SK-N-SH (cell line): ENCODE results near the gene SLC2A9. TPM values are rescaled to one million over a fixed set of nuclear protein-coding genes. Genes with fewer than 3 reads are reported as not detected.

Source experiments
- CTCF ChIA-PET: fragments of 300-600, 350-600 bp; formaldehyde crosslinking; extraction: SDS; loops from one replicate; lab custom pipeline; 2021; lab: Yijun Ruan, JAX
- POLR2A ChIA-PET: fragments of 350-600 bp; sonication (Branson Sonifier 250); formaldehyde crosslinking; extraction: SDS; loops from one replicate; lab custom pipeline; 2020; ENCODE audit warnings: antibody characterized with exemption, inconsistent platforms; lab: Yijun Ruan, JAX
- DNase-seq: peaks from one replicate; pipeline ENCODE4 v3.0.0; 2012
- H2AFZ ChIP-seq: fragments of 200-600 bp; sonication (generic); 2 replicates; pipeline ENCODE4 v1.8.1; 2016; ENCODE audit warnings: antibody characterized with exemption, mild to moderate bottlenecking, low read depth
- H3F3A ChIP-seq: fragments of 200-600 bp; sonication (generic); replicated peaks from 2 replicates; pipeline ENCODE3; 2016; ENCODE audit warnings: antibody characterized with exemption, mild to moderate bottlenecking; ENCODE audit not compliant: insufficient read depth
- H3K27ac ChIP-seq, 2 experiments: fragments of 200-500 bp in 1 of 2; fragments of 200-600 bp in 1 of 2; sonication (Bioruptor generic) in 1 of 2; sonication (generic), shearing (Covaris generic) in 1 of 2; 2 replicates each; pipeline versions ENCODE4 v1.5.1 to v1.6.1; 2014 to 2016; ENCODE audit warnings: low read depth in 2 of 2, inconsistent platforms in 1 of 2, low read length in 1 of 2, mild to moderate bottlenecking in 1 of 2, mixed read lengths in 1 of 2
- H3K27me3 ChIP-seq: fragments of 200-600 bp; sonication (generic), shearing (Covaris generic); 2 replicates; pipeline ENCODE4 v1.6.1; 2016; ENCODE audit warnings: mixed run types; ENCODE audit not compliant: insufficient read depth
- H3K36me3 ChIP-seq, 2 experiments: fragments of 200-500 bp in 1 of 2; fragments of 200-600 bp in 1 of 2; sonication (Bioruptor generic) in 1 of 2; sonication (generic) in 1 of 2; replicated peaks in 1 of 2; 2 replicates each; pipeline versions ENCODE3 to v1.5.1; 2014 to 2016; ENCODE audit warnings: low read length in 1 of 2, mild to moderate bottlenecking in 1 of 2; ENCODE audit not compliant: insufficient read depth in 2 of 2, control insufficient read depth in 1 of 2
- H3K4me1 ChIP-seq, 2 experiments: fragments of 200-500 bp in 1 of 2; fragments of 200-600 bp in 1 of 2; sonication (Bioruptor generic) in 1 of 2; sonication (generic), shearing (Covaris generic) in 1 of 2; 2 replicates each; pipeline versions ENCODE4 v1.5.1 to v1.6.1; 2014 to 2016; ENCODE audit warnings: low read depth in 1 of 2, low read length in 1 of 2, mixed run types in 1 of 2; ENCODE audit not compliant: insufficient read depth in 2 of 2, control insufficient read depth in 1 of 2
- H3K4me2 ChIP-seq: fragments of 200-600 bp; sonication (generic), shearing (Covaris generic); 2 replicates; pipeline ENCODE4 v1.6.1; 2017; ENCODE audit warnings: mixed run types
- H3K4me3 ChIP-seq, 2 experiments: fragments of 200-500 bp in 1 of 2; fragments of 200-600 bp in 1 of 2; sonication (Bioruptor generic) in 1 of 2; sonication (generic), shearing (Covaris generic) in 1 of 2; 2 replicates each; pipeline versions ENCODE4 v1.5.1 to v1.8.1; 2014 to 2016; ENCODE audit warnings: low read depth in 2 of 2, inconsistent platforms in 1 of 2, low read length in 1 of 2, mild to moderate bottlenecking in 1 of 2, mixed read lengths in 1 of 2, moderate library complexity in 1 of 2
- H3K79me2 ChIP-seq: fragments of 200-600 bp; sonication (generic); 2 replicates; pipeline ENCODE4 v1.8.1; 2017; ENCODE audit warnings: mild to moderate bottlenecking; ENCODE audit not compliant: insufficient read depth
- H3K9ac ChIP-seq: fragments of 200-600 bp; sonication (generic); 2 replicates; pipeline ENCODE4 v1.6.1; 2017; ENCODE audit warnings: mixed run types
- H3K9me2 ChIP-seq: fragments of 200-600 bp; sonication (generic); 2 replicates; pipeline ENCODE4 v1.6.1; 2017; ENCODE audit warnings: mixed run types
- H3K9me3 ChIP-seq: fragments of 200-600 bp; sonication (generic); 2 replicates; pipeline ENCODE4 v1.6.1; 2017; ENCODE audit warnings: mixed run types, mild to moderate bottlenecking, moderate library complexity
- H4K20me1 ChIP-seq: fragments of 200-600 bp; sonication (generic); 2 replicates; pipeline ENCODE4 v1.6.1; 2017; ENCODE audit warnings: mild to moderate bottlenecking, mixed run types; ENCODE audit not compliant: insufficient read depth
- CHD2 ChIP-seq: fragments of 150-350 bp; IDR thresholded peaks from 2 replicates; pipeline ENCODE4 v1.6.1; 2018; ENCODE audit warnings: low read length; ENCODE audit not compliant: partially characterized antibody
- ELF1 ChIP-seq: IDR thresholded peaks from 2 replicates; pipeline ENCODE4 v1.4.0; 2012
- EP300 ChIP-seq, 2 experiments: IDR thresholded peaks; 2 replicates each; pipeline versions ENCODE4 v1.4.0 to v1.6.1; 2012; ENCODE audit warnings: borderline replicate concordance in 1 of 2, low read depth in 1 of 2, low read length in 1 of 2
- EZH2phosphoT487 ChIP-seq: fragments of 200-600 bp; sonication (generic); IDR thresholded peaks from 2 replicates; pipeline ENCODE4 v1.6.1; 2017; ENCODE audit warnings: low read depth, mixed run types, mild to moderate bottlenecking, antibody characterized with exemption, moderate library complexity, borderline replicate concordance
- FOSL2 ChIP-seq: IDR thresholded peaks from 2 replicates; pipeline ENCODE4 v1.4.0; 2012; ENCODE audit warnings: low read depth, mild to moderate bottlenecking, moderate library complexity, borderline replicate concordance
- FOXJ3 ChIP-seq: sonication (generic); formaldehyde crosslinking; IDR thresholded peaks from 2 replicates; pipeline ENCODE4 v1.5.1; 2020; ENCODE audit warnings: mild to moderate bottlenecking, missing genetic modification reagents
- FOXM1 ChIP-seq: IDR thresholded peaks from 2 replicates; pipeline ENCODE4 v1.4.0; 2012; ENCODE audit warnings: low read depth, mild to moderate bottlenecking
- JUND ChIP-seq: IDR thresholded peaks from 2 replicates; pipeline ENCODE4 v1.4.0; 2012
- MEF2A ChIP-seq: IDR thresholded peaks from 2 replicates; pipeline ENCODE4 v1.4.0; 2012; ENCODE audit warnings: low read depth, borderline replicate concordance
- MXI1 ChIP-seq: IDR thresholded peaks from 2 replicates; pipeline ENCODE4 v1.6.1; 2012; ENCODE audit warnings: mild to moderate bottlenecking, low read depth, low read length, improper control_type of control experiment
- NRF1 ChIP-seq: IDR thresholded peaks from 2 replicates; pipeline ENCODE4 v1.6.1; 2012; ENCODE audit warnings: low read depth, mild to moderate bottlenecking, low read length
- RFX5 ChIP-seq: IDR thresholded peaks from 2 replicates; pipeline ENCODE4 v1.6.1; 2012; ENCODE audit warnings: mild to moderate bottlenecking, improper control_type of control experiment, low read length
- SIN3A ChIP-seq: IDR thresholded peaks from 2 replicates; pipeline ENCODE4 v1.6.1; 2012; ENCODE audit warnings: low read depth, mild to moderate bottlenecking, low read length, moderate library complexity, borderline replicate concordance
- TCF12 ChIP-seq: IDR thresholded peaks from 2 replicates; pipeline ENCODE4 v1.4.0; 2012
- USF1 ChIP-seq: IDR thresholded peaks from 2 replicates; pipeline ENCODE4 v1.4.0; 2012; ENCODE audit warnings: low read depth, borderline replicate concordance
- WGBS: methylation state at CpG from one replicate; pipeline ENCODE4 v1.1.6; 2017; ENCODE audit warnings: low lambda C conversion rate; 5-methylcytosine and 5-hydroxymethylcytosine counted together
- polyA plus RNA-seq, 3 experiments: library from polyadenylated mRNA; depleted of rRNA; stranded (reverse); fragments of >200 nt; gene quantifications; 2 replicates each; pipeline ENCODE4 v1.2.3, GENCODE V29; 2012
- TF ChIP-seq, protein P1 (sequence below): fragments of 150-350 bp; IDR thresholded peaks from 2 replicates; pipeline ENCODE4 v1.6.1; 2017; ENCODE audit warnings: antibody characterized with exemption, low read length, low read depth, borderline replicate concordance
- TF ChIP-seq, protein P2 (sequence below): fragments of 200-600 bp; sonication (generic); IDR thresholded peaks from 2 replicates; pipeline ENCODE4 v1.6.1; 2017; ENCODE audit warnings: antibody characterized with exemption, mild to moderate bottlenecking, moderate library complexity

SLC2A9 gene
- polyA plus RNA-seq, 1 of the 3 experiments (the other 2 are of a cell fraction): not detected

- TF ChIP-seq SIN3A: no peak
- no peak for TF ChIP-seq JUND
- no peak for TF ChIP-seq MXI1
- TF ChIP-seq, protein P1, sequence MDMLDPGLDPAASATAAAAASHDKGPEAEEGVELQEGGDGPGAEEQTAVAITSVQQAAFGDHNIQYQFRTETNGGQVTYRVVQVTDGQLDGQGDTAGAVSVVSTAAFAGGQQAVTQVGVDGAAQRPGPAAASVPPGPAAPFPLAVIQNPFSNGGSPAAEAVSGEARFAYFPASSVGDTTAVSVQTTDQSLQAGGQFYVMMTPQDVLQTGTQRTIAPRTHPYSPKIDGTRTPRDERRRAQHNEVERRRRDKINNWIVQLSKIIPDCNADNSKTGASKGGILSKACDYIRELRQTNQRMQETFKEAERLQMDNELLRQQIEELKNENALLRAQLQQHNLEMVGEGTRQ: no peak
- TF ChIP-seq EP300 (IDR thresholded peaks at IDR 0.05; ENCODE audit: borderline replicate concordance in 1 of 2, low read depth in 1 of 2, low read length in 1 of 2): no peak
- no peak for TF ChIP-seq CHD2
- no peak for TF ChIP-seq FOXJ3
- no peak for TF ChIP-seq EZH2phosphoT487
- TF ChIP-seq USF1: no peak
- TF ChIP-seq NRF1: no peak
- TF ChIP-seq, protein P2, sequence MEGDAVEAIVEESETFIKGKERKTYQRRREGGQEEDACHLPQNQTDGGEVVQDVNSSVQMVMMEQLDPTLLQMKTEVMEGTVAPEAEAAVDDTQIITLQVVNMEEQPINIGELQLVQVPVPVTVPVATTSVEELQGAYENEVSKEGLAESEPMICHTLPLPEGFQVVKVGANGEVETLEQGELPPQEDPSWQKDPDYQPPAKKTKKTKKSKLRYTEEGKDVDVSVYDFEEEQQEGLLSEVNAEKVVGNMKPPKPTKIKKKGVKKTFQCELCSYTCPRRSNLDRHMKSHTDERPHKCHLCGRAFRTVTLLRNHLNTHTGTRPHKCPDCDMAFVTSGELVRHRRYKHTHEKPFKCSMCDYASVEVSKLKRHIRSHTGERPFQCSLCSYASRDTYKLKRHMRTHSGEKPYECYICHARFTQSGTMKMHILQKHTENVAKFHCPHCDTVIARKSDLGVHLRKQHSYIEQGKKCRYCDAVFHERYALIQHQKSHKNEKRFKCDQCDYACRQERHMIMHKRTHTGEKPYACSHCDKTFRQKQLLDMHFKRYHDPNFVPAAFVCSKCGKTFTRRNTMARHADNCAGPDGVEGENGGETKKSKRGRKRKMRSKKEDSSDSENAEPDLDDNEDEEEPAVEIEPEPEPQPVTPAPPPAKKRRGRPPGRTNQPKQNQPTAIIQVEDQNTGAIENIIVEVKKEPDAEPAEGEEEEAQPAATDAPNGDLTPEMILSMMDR: no peak
- no peak for TF ChIP-seq TCF12
- TF ChIP-seq FOXM1: no peak
- no peak for TF ChIP-seq RFX5
- TF ChIP-seq FOSL2: no peak
- no peak for TF ChIP-seq ELF1
- no peak for TF ChIP-seq MEF2A
- DNase-seq: no peak
- no peaks in the 10 kb centered on the region for H4K20me1 ChIP-seq
- ChIA-PET CTCF (interaction anchor here (0.9 to 1.7 kb wide), 2 partner anchors 121 to 128 kb away, joined by 3 to 5 read pairs; no protein-coding TSS in a partner anchor), POLR2A (no interaction called here)
- H3K4me2 ChIP-seq: no peak overlapping the region
- H2AFZ ChIP-seq: no peak overlapping the region
- H3K9ac ChIP-seq: no peak overlapping the region
- H3K4me3 ChIP-seq: no peak overlapping the region
- no peaks in the 10 kb centered on the region for H3K79me2 ChIP-seq
- whole genome bisulfite sequencing: 41% methylated on average over 8 of the region's 8 CpGs
- no peaks in the 10 kb centered on the region for H3F3A ChIP-seq
- no peaks in the 10 kb centered on the region for H3K36me3 ChIP-seq
- H3K27ac ChIP-seq: no peak overlapping the region
- no peaks in the 10 kb centered on the region for H3K4me1 ChIP-seq
- no peaks in the 10 kb centered on the region for H3K9me2 ChIP-seq
- H3K9me3 ChIP-seq: no peaks in the 10 kb centered on the region
- no peaks in the 10 kb centered on the region for H3K27me3 ChIP-seq
Observed at GRCh38 chr4:9893329-9894108, 127.8 kb downstream of the SLC2A9 start.
